PFSK-1 (cell line): ENCODE data around the gene RPLP2.
A peak's percentile ranks its signal among the peaks of the same experiment; 100 is the strongest.

ENCODE experiments used
- FOXP2 ChIP-seq: optimal IDR thresholded peaks from 2 replicates; pipeline ENCODE3; 2011; ENCODE audit warnings: borderline replicate concordance, control low read depth, inconsistent platforms; ENCODE audit not compliant: insufficient read depth; ENCODE audit errors: extremely low read length, extremely low read depth
- POLR2AphosphoS5 ChIP-seq: IDR thresholded peaks from 2 replicates; pipeline ENCODE4 v1.6.1; 2012; ENCODE audit warnings: low read depth, mild to moderate bottlenecking, control low read depth, low read length, moderate library complexity
- SIN3A ChIP-seq: IDR thresholded peaks from 2 replicates; pipeline ENCODE4 v1.6.1; 2012; ENCODE audit warnings: mild to moderate bottlenecking, low read length, moderate library complexity, borderline replicate concordance; ENCODE audit not compliant: insufficient read depth
- TAF1 ChIP-seq: IDR thresholded peaks from 2 replicates; pipeline ENCODE4 v1.6.1; 2012; ENCODE audit warnings: low read length, control low read depth, borderline replicate concordance; ENCODE audit not compliant: insufficient read depth
- TF ChIP-seq, protein P1 (sequence below), 2 experiments: IDR thresholded peaks; 2 replicates each; pipeline versions ENCODE4 v1.6.1 to v1.8.0; 2011 to 2012; ENCODE audit warnings: low read depth in 2 of 2, low read length in 2 of 2, control low read depth in 1 of 2, inconsistent platforms in 1 of 2, mild to moderate bottlenecking in 1 of 2, moderate library complexity in 1 of 2; ENCODE audit not compliant: insufficient read depth in 1 of 2

Gene RPLP2

DNA sequence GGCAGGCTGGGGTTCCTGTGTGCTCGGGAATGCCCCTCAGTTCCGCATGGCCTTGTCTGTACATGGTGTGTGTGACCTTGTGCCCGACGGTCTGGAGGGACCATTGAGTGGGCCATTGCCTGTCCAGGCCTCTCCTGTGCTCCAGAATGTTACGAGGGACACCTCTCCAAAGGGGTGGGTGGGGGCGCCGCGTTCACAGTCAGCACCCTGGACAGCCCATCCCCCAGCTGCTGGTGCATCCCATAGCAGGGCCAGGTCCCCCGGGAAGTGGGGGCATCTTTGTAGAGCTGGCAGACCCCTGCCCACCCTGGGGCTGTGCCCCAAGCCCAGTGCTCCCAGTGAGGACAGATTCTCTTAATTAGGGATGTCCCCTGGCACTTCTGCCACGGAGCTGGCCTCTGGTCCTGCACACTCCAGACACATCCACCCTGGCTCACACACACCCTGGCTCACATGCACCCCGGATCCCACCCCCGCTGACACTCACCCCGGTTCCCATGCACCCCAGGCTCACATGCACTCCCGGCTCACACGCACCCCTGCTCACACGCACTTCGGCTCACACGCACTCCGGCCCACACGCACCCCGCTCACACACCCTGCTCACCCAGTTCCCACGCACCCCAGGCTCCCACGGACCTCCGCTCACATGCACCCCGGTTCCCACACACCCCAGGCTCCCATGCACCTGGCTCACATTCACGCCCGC, 48.4 kb downstream of the RPLP2 start:
- TF ChIP-seq SIN3A, result no peak
- TF ChIP-seq TAF1, result no peak
- TF ChIP-seq, protein P1, sequence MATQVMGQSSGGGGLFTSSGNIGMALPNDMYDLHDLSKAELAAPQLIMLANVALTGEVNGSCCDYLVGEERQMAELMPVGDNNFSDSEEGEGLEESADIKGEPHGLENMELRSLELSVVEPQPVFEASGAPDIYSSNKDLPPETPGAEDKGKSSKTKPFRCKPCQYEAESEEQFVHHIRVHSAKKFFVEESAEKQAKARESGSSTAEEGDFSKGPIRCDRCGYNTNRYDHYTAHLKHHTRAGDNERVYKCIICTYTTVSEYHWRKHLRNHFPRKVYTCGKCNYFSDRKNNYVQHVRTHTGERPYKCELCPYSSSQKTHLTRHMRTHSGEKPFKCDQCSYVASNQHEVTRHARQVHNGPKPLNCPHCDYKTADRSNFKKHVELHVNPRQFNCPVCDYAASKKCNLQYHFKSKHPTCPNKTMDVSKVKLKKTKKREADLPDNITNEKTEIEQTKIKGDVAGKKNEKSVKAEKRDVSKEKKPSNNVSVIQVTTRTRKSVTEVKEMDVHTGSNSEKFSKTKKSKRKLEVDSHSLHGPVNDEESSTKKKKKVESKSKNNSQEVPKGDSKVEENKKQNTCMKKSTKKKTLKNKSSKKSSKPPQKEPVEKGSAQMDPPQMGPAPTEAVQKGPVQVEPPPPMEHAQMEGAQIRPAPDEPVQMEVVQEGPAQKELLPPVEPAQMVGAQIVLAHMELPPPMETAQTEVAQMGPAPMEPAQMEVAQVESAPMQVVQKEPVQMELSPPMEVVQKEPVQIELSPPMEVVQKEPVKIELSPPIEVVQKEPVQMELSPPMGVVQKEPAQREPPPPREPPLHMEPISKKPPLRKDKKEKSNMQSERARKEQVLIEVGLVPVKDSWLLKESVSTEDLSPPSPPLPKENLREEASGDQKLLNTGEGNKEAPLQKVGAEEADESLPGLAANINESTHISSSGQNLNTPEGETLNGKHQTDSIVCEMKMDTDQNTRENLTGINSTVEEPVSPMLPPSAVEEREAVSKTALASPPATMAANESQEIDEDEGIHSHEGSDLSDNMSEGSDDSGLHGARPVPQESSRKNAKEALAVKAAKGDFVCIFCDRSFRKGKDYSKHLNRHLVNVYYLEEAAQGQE (IDR thresholded peaks at IDR 0.05; ENCODE audit: insufficient read depth in 1 of 2, low read depth in 2 of 2, low read length in 2 of 2), result peak in 1 of 2 experiments; percentile 61; a peak in 1 of 4 replicates

DNA sequence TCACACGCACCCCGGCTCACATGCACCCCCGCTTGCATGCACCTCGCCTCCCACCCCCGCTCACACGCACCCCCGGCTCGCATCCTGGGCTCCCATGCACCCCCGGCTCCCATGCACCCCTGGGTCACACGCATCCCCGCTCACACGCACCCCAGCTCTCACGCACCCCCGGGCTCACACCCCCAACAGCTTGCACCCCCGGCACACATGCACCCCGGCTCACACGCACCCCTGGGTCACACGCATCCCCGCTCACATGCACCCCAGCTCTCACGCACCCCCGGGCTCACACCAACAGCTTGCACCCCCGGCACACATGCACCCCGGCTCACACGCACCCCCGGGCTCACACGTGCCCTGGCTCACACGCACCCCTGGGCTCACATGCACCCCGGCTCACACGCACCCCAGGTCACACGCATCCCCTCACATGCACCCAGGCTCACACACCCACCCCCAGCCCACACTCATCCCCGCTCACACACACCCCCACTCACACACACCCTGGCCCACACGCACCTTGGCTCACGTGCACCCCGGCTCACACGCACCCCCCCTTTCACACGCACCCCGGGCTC, 49.1 kb downstream of the RPLP2 start:
- no peak for TF ChIP-seq SIN3A

DNA sequence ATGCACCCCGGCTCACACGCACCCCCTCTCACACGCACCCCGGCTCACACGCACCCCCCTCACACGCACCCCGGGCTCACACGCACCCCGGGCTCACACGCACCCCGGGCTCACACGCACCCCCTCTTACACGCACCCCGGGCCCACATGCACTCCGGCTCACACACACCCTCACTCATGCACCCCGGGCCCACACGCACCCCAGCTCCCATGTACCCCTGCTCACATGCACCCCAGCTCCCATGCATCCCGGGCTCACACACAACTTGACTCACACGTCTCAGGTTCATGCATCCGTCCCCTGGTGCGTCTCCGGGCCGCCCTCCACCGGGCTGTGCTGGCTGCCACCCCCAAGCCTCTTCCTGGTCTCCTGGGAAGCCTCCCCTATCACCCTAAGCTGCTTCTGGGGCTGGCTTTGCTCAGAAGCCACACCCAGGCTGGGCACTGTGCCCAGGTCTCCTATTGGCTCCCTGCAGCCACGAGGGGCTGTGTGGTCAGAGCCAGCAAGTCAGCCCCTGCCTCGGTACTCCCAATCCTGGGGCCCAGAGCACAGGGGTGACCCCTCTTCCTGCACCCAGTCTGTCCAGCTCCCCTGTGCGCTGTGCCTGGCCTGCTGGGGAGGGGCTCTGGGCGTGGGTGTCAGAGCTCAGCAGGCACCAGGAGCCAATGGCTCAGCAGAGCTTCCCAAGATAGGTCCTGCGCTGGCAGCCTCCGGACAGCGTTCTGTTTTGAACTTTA, 49.8 kb downstream of the RPLP2 start:
- TF ChIP-seq FOXP2, result no peak
- TF ChIP-seq, protein P1 (IDR thresholded peaks at IDR 0.05; ENCODE audit: insufficient read depth in 1 of 2, low read depth in 2 of 2, low read length in 2 of 2), result no peak

DNA sequence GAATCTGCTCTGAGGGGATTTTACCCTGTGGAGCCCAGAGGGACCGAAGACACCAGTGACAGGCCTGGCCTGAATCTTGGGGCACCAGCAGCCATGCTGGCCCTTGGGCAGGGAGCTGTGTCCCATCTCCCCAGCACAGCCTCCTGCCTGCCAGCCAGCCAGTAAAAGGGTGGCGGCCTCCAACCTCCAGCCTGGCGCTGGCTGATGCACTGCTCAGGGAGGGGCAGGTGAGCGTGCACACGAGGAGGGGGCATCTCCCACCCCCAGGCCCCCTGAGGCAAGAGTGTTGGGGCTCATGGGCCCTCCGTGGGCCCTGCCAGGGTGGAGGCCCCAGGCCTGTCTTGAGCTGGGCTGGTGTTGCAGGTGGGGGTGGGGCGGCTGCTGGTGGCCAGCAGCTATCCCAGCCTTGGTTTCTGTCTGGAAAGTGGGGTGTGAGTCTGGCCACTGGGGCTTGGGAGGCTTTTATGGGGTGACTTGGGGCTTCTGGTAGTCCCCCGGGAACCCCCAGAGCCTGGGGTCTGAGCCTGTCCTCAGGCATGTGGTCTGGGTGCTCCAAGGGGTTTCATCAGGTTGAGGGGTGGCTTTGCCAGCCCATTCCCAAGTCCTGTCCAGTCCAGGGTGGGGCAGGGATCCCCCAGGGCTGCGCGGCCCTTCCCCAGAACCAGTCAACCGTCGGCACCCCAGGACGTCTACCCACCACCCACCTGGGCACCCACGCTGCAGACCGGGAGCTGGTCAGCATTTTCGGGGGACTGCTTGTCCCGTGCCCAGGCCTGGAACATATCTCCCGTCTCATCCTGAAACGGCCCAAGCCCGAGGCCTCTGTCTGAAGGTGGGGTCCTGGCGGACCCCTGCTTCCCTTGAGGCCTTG, 50.7 kb downstream of the RPLP2 start:
- TF ChIP-seq, protein P1 (IDR thresholded peaks at IDR 0.05; ENCODE audit: insufficient read depth in 1 of 2, low read depth in 2 of 2, low read length in 2 of 2), result no peak
- TF ChIP-seq FOXP2, result no peak
- no peak for TF ChIP-seq TAF1
- peak; percentile 26; the same call in 1 of the 2 replicates for TF ChIP-seq POLR2AphosphoS5
- TF ChIP-seq SIN3A, result no peak

DNA sequence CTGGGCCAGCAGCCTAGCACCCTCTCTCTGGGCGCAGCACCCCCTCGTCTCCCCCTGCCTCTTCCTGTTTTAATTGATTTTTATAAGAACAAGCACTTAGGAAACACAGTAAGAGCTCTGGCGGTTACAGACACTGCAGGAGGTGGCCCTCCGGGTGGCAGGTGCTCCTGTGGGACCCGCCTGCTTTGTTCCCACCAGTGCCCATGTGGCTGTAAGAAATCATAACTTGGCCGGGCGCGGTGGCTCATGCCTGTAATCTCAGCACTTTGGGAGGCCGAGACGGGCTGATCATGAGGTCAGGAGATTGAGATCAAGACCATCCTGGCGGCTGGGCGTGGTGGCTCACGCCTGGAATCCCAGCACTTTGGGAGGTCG, 51.3 kb downstream of the RPLP2 start:
- no peak for TF ChIP-seq POLR2AphosphoS5
- TF ChIP-seq SIN3A, result no peak
- no peak for TF ChIP-seq FOXP2
- TF ChIP-seq, protein P1 (IDR thresholded peaks at IDR 0.05; ENCODE audit: insufficient read depth in 1 of 2, low read depth in 2 of 2, low read length in 2 of 2), result no peak
- no peak for TF ChIP-seq TAF1
